BLaER1 treated with 17β-estradiol and CSF1 and Interleukin-3, amounts not matched to agents 10 nM and 100 nM (cell line): ENCODE data around the gene ADAMTS13.

Experiments used
- H3K27ac ChIP-seq, 11 experiments: shearing (Covaris generic); formaldehyde crosslinking; 2 replicates each; pipeline ENCODE4 v1.8.1; 2022
- H3K27me3 ChIP-seq, 11 experiments: shearing (Covaris generic); formaldehyde crosslinking; 2 replicates each; pipeline ENCODE4 v1.8.1; 2022
- H3K36me3 ChIP-seq, 11 experiments: shearing (Covaris generic); formaldehyde crosslinking; 2 replicates each; pipeline ENCODE4 v1.8.1; 2022
- H3K4me1 ChIP-seq, 10 experiments: shearing (Covaris generic); formaldehyde crosslinking; 2 replicates each; pipeline ENCODE4 v1.8.1; 2022
- H3K4me2 ChIP-seq, 11 experiments: shearing (Covaris generic); formaldehyde crosslinking; 2 replicates each; pipeline ENCODE4 v1.8.1; 2022
- H3K4me3 ChIP-seq, 10 experiments: shearing (Covaris generic); formaldehyde crosslinking; 2 replicates each; pipeline ENCODE4 v1.8.1; 2022
- H3K9ac ChIP-seq, 11 experiments: shearing (Covaris generic); formaldehyde crosslinking; 2 replicates each; pipeline ENCODE4 v1.8.1; 2022
- H3K9me3 ChIP-seq, 11 experiments: shearing (Covaris generic); formaldehyde crosslinking; replicated peaks in 1 of 11; 2 replicates each; pipeline ENCODE4 v1.8.1; 2022
- H4K20me1 ChIP-seq, 11 experiments: shearing (Covaris generic); formaldehyde crosslinking; 2 replicates each; pipeline ENCODE4 v1.8.1; 2022
- Cebpa-rat ChIP-seq, 11 experiments: shearing (Covaris generic); IDR thresholded peaks; 2 replicates each; pipeline ENCODE4 v1.8.1; 2022

ADAMTS13 gene

DNA sequence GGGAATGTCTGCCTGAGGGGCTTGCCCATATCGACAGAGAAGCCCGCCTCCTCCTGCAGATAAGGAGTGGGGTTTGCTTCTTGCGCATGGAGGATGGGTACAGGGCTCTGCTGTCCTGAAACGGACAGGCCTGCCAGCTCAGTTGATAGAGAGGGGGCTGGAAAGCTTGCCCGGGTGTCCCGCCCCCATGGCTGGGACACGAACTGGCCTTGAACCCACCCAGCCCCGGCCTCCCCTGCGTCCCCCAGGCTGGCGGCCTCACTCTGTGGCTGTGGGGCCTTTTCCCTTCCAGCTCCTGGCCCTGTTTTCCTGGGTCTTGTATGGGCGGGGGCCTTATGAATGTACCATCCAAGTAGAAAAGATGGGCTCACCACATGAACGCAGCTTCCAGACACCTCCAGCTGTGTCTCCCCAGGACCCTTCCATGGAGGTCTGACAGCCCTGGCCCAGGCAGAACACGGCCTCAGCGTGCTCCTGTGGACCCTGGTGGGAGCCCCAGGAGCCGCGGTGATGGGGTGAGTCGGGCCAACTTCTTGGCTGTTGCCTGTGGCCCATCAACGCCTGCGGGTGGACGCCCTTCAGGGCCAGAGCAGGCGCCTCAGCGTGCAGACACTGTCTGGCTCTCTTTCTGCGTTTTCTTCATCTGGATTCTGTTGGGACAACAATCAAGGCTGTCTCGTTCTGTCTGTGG is 72.6 kb downstream of the ADAMTS13 start:
- H3K4me2 ChIP-seq, result no peak overlapping the region

DNA sequence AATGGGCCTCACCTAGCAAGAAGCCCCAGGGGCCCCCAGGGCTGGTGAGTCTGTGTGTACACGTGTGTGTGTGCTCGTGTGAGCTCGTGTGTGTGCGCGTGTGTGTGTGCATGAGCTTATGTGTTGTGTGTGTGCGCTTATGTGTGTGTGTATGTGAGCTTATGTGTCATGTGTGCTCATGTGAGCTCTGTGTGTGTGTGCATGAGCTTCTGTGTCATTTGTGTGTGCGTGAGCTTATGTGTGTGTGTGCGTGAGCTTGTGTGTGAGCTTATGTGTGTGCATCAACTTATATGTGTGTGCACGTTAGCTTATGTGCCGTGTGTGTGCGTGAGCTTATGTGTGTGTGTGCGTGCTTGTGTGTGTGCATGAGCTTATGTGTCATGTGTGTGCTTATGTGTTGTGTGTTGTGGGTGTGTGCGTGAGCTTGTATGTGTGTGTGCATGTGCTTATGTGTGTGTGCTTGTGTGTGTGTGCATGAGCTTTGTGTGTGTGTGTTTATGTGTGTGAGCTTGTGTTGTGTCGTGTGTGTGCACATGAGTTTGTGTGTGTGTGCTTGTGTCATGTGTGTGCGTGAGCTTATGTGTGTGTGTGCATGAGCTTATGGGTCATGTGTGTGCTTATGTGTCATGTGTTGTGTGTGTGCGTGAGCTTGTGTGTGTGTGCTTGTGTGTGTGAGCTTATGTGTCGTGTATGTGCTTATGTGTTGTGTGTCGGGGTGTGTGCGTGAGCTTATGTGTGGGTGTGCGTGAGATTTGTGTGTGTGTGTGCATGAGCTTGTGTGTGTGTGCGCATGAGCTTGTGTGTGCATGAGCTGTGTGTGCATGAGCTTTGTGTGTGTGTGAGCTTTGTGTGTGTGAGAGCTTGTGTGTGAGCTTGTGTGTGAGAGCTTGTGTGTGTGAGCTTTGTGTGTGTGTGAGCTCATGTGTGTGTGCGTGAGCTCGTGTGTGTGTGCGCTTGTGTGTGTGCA is 73.4 kb downstream of the ADAMTS13 start:
- H3K36me3 ChIP-seq, result no peaks in the 10 kb centered on the region
- H3K9ac ChIP-seq, result no peak overlapping the region
- H4K20me1 ChIP-seq, result no peaks in the 10 kb centered on the region
- H3K4me3 ChIP-seq, result no peak overlapping the region
- H3K27me3 ChIP-seq, result no peaks in the 10 kb centered on the region
- peak overlapping the region in 5 of 11 experiments; percentile 25 to 52 (median 46); a peak in 9 of 22 replicates for H3K4me2 ChIP-seq
- no peak overlapping the region for H3K27ac ChIP-seq
- no peak for TF ChIP-seq Cebpa-rat (IDR thresholded peaks at IDR 0.05)
- H3K4me1 ChIP-seq, result peaks cover 11 to 31% (median 21%) of the 10 kb centered on the region in 10 experiments
- H3K9me3 ChIP-seq, result no peaks in the 10 kb centered on the region

More for the DNA sequence above, 72.6 kb downstream of the ADAMTS13 start:
- Histone ChIP-seq H3K36me3 (no peaks in the 10 kb centered on the region), H3K4me1 (peaks cover 11 to 31% (median 21%) of the 10 kb centered on the region in 10 experiments), H3K27ac (no peak overlapping the region), H3K9me3 (no peaks in the 10 kb centered on the region), H4K20me1 (no peaks in the 10 kb centered on the region), H3K9ac (0 out of 22 replicates have a peak overlapping the region, but pooled peaks of 1 of the 11 experiments have one; percentile 5), H3K4me3 (no peak overlapping the region), H3K27me3 (no peaks in the 10 kb centered on the region)
- TF ChIP-seq Cebpa-rat (IDR thresholded peaks at IDR 0.05), result no peak

GRCh38 chr9:133496861-133497842 is 75.0 kb downstream of the ADAMTS13 start:
- no peak overlapping the region for H3K4me3 ChIP-seq
- peaks cover 0 to 22% (median 16%) of the 10 kb centered on the region in 10 experiments; a peak in 17 of 20 replicates for H3K4me1 ChIP-seq
- no peak for TF ChIP-seq Cebpa-rat (IDR thresholded peaks at IDR 0.05)
- no peaks in the 10 kb centered on the region for H3K27me3 ChIP-seq
- H3K36me3 ChIP-seq, result no peaks in the 10 kb centered on the region; a peak in 1 of 22 replicates
- H4K20me1 ChIP-seq, result no peaks in the 10 kb centered on the region
- peaks cover 11 to 15% (median 13%) of the 10 kb centered on the region in 11 experiments for H3K9me3 ChIP-seq
- H3K27ac ChIP-seq, result no peak overlapping the region
- H3K9ac ChIP-seq, result no peak overlapping the region
- H3K4me2 ChIP-seq, result peak overlapping the region in 6 of 11 experiments; percentile 9 to 52 (median 44); a peak in 11 of 22 replicates

DNA sequence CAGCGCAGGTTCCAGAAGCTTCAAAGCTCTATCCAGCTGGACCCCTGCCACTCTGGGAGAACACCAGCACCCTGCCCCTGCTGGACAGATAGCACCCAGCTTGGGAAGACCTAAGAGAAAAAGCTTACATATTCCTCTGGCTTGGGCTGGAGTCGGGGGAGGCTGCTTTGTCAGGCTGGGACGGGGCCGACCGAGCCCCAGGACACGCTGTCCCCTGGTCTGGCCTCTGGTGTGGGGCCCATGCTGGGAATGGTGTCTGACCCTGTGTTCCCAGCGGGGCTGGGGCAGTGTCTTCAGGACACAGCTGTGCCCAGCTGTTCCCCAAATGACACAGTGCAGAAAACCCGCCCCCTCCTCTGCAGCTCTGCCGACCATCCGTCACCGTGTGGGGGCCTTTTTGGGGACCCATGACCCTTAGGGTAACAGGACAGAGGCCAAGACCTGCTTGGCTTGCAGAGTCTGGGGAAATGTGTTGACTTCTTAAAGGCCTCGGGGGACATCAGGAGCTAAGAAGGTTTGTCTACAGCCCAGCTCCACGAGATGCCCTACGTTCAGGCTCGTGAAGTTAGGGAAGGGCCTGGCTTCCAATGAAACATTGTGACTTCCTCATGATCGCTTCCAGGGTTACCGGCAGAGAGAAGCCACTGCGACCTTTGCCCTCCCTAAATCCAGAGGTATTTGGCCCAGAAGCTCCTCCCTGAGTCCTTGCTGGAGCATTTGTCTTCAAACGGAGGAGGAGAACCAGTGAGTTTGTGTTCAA is 77.1 kb downstream of the ADAMTS13 start:
- Histone ChIP-seq H3K4me2 (no peak overlapping the region), H3K36me3 (no peaks in the 10 kb centered on the region; a peak in 1 of 22 replicates), H4K20me1 (no peaks in the 10 kb centered on the region), H3K9ac (no peak overlapping the region), H3K4me3 (no peak overlapping the region), H3K9me3 (peaks cover 17 to 30% (median 25%) of the 10 kb centered on the region in 11 experiments), H3K4me1 (peaks cover 0 to 15% (median 10%) of the 10 kb centered on the region in 10 experiments; a peak in 12 of 20 replicates), H3K27me3 (no peaks in the 10 kb centered on the region), H3K27ac (no peak overlapping the region)
- no peak for TF ChIP-seq Cebpa-rat (IDR thresholded peaks at IDR 0.05)

DNA sequence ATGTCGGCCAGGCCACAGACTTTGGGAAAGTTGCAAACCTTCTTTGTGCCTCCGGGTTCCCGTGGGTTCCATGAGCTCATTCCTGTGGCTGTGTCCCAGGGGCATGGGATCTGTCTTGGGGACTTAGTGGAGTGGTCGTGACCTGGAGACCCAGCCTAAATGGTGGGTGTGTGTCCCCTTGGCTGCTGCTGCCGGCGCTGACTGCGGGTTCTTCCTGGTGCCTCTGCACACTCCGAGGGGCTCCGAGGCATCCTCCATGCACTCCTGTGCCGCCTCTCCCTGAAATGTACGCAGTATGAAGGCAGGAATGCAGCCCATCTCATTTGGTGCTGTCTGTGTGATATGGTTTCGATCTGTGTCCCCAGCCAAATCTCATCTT is 77.7 kb downstream of the ADAMTS13 start:
- Histone ChIP-seq H3K4me1 (peaks cover 0 to 15% (median 10%) of the 10 kb centered on the region in 10 experiments; a peak in 12 of 20 replicates), H3K4me2 (no peak overlapping the region), H3K9me3 (peaks cover 17 to 30% (median 25%) of the 10 kb centered on the region in 11 experiments), H3K4me3 (no peak overlapping the region), H3K36me3 (no peaks in the 10 kb centered on the region; a peak in 1 of 22 replicates), H3K9ac (no peak overlapping the region), H3K27me3 (no peaks in the 10 kb centered on the region), H3K27ac (no peak overlapping the region), H4K20me1 (no peaks in the 10 kb centered on the region)
- TF ChIP-seq Cebpa-rat (IDR thresholded peaks at IDR 0.05), result no peak

GRCh38 chr9:133502112-133502511 is 79.9 kb downstream of the ADAMTS13 start:
- TF ChIP-seq Cebpa-rat (IDR thresholded peaks at IDR 0.05), result no peak
- no peaks in the 10 kb centered on the region for H3K27me3 ChIP-seq
- H3K9me3 ChIP-seq, result peaks cover 17 to 30% (median 25%) of the 10 kb centered on the region in 11 experiments

GRCh38 chr9:133505186-133505830 is 83.1 kb downstream of the ADAMTS13 start:
- H3K27me3 ChIP-seq, result peaks cover 0 to 7% (median 0%) of the 10 kb centered on the region in 11 experiments; a peak in 2 of 22 replicates
- H3K9ac ChIP-seq, result no peak overlapping the region
- no peak for TF ChIP-seq Cebpa-rat (IDR thresholded peaks at IDR 0.05)
- H3K36me3 ChIP-seq, result no peaks in the 10 kb centered on the region; a peak in 1 of 22 replicates
- peaks cover 17 to 30% (median 25%) of the 10 kb centered on the region in 11 experiments for H3K9me3 ChIP-seq
- H3K27ac ChIP-seq, result no peak overlapping the region
- no peaks in the 10 kb centered on the region for H4K20me1 ChIP-seq
- H3K4me1 ChIP-seq, result peaks cover 12 to 21% (median 13%) of the 10 kb centered on the region in 10 experiments; a peak in 19 of 20 replicates
- H3K4me3 ChIP-seq, result no peak overlapping the region
- peak overlapping the region in 1 of 11 experiments; percentile 20; a peak in 2 of 22 replicates for H3K4me2 ChIP-seq

More at GRCh38 chr9:133502112-133502511, 79.9 kb downstream of the ADAMTS13 start:
- no peaks in the 10 kb centered on the region; a peak in 1 of 22 replicates for H3K36me3 ChIP-seq
- H4K20me1 ChIP-seq, result no peaks in the 10 kb centered on the region
- H3K4me1 ChIP-seq, result peaks cover 0 to 11% (median 0%) of the 10 kb centered on the region in 10 experiments; a peak in 5 of 20 replicates
- no peak overlapping the region for H3K9ac ChIP-seq
- no peak overlapping the region for H3K4me2 ChIP-seq
- H3K4me3 ChIP-seq, result no peak overlapping the region
- no peak overlapping the region for H3K27ac ChIP-seq
